Measurements from ENCODE around the gene PARP4.

DNA sequence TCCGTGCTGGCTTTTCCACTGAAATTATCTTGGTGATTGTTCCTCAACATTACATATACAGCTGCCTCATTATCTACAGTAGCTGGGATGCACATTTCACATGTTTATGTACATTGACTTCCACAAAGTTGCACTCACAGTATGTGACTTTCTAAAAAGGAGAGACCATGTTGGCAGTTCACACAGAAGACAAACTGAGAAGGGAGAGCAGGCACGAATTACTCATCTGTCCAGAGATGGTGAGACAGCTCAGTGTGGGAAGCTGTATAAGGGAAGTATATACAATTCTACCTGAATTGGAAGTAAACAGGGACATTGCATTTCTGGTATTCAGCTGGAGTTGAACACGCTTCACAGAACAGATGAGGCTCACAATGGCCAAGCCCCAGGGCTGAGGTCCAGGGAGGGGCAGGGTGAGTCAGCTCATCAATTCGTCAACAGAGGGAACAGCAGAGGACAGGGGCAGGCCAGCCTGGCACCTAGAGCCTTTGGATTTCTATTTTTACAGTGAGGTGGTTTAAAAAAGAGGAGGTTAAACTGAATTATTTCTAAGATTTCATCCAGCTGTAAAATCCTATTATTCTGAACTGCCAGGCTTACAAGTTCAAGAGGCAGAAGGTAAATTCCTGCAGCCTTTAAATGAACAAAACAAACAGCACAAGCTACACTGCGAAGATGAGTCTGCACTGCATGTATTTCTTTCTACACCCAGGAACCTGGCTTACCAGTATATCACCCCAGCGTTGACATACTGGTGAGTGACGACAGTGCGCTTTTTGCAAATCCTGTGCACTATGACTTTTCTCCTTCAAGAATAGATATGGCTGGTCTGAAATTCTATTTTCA is 9.8 kb downstream of the PARP4 start:
- TF ChIP-seq, protein P1, sequence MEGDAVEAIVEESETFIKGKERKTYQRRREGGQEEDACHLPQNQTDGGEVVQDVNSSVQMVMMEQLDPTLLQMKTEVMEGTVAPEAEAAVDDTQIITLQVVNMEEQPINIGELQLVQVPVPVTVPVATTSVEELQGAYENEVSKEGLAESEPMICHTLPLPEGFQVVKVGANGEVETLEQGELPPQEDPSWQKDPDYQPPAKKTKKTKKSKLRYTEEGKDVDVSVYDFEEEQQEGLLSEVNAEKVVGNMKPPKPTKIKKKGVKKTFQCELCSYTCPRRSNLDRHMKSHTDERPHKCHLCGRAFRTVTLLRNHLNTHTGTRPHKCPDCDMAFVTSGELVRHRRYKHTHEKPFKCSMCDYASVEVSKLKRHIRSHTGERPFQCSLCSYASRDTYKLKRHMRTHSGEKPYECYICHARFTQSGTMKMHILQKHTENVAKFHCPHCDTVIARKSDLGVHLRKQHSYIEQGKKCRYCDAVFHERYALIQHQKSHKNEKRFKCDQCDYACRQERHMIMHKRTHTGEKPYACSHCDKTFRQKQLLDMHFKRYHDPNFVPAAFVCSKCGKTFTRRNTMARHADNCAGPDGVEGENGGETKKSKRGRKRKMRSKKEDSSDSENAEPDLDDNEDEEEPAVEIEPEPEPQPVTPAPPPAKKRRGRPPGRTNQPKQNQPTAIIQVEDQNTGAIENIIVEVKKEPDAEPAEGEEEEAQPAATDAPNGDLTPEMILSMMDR (IDR thresholded peaks at IDR 0.05; ENCODE audit: insufficient read depth, low read length): no peak
- TF ChIP-seq POLR2AphosphoS5 (IDR thresholded peaks at IDR 0.05; ENCODE audit: low read depth): no peak
- TF ChIP-seq GABPA (IDR thresholded peaks at IDR 0.05; ENCODE audit: low read depth): no peak
- TF ChIP-seq, protein P2, sequence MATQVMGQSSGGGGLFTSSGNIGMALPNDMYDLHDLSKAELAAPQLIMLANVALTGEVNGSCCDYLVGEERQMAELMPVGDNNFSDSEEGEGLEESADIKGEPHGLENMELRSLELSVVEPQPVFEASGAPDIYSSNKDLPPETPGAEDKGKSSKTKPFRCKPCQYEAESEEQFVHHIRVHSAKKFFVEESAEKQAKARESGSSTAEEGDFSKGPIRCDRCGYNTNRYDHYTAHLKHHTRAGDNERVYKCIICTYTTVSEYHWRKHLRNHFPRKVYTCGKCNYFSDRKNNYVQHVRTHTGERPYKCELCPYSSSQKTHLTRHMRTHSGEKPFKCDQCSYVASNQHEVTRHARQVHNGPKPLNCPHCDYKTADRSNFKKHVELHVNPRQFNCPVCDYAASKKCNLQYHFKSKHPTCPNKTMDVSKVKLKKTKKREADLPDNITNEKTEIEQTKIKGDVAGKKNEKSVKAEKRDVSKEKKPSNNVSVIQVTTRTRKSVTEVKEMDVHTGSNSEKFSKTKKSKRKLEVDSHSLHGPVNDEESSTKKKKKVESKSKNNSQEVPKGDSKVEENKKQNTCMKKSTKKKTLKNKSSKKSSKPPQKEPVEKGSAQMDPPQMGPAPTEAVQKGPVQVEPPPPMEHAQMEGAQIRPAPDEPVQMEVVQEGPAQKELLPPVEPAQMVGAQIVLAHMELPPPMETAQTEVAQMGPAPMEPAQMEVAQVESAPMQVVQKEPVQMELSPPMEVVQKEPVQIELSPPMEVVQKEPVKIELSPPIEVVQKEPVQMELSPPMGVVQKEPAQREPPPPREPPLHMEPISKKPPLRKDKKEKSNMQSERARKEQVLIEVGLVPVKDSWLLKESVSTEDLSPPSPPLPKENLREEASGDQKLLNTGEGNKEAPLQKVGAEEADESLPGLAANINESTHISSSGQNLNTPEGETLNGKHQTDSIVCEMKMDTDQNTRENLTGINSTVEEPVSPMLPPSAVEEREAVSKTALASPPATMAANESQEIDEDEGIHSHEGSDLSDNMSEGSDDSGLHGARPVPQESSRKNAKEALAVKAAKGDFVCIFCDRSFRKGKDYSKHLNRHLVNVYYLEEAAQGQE (IDR thresholded peaks at IDR 0.05; ENCODE audit: insufficient replicate concordance, low read depth): no peak
- TF ChIP-seq SPI1 (IDR thresholded peaks at IDR 0.05; ENCODE audit: borderline replicate concordance, low read depth): no peak

Measured in HL-60 (cell line).